Endodermal cell (in vitro differentiated cells): ENCODE measurements around the gene DENND1C. TPM values are rescaled to one million over a fixed set of nuclear protein-coding genes. Genes with fewer than 3 reads are reported as not detected.

Source experiments
- DNase-seq: peaks from one replicate; pipeline ENCODE4 v3.0.0-alpha.2; 2017
- H3K27ac ChIP-seq: 2 replicates; pipeline ENCODE4 v1.5.1; 2013; ENCODE audit warnings: mild to moderate bottlenecking, low read depth, low read length, moderate library complexity
- H3K27me3 ChIP-seq: 2 replicates; pipeline ENCODE4 v1.6.1; 2013; ENCODE audit warnings: mild to moderate bottlenecking, low read length, moderate library complexity; ENCODE audit not compliant: insufficient read depth, control insufficient read depth, poor library complexity, severe bottlenecking
- H3K36me3 ChIP-seq: 2 replicates; pipeline ENCODE4 v1.7.0; 2013; ENCODE audit warnings: mild to moderate bottlenecking, low read length, moderate library complexity; ENCODE audit not compliant: control insufficient read depth, insufficient read depth
- H3K4me1 ChIP-seq: one replicate; pipeline ENCODE4 v1.7.0; 2013; ENCODE audit warnings: low read length; ENCODE audit not compliant: control insufficient read depth, insufficient read depth
- H3K4me3 ChIP-seq: 2 replicates; pipeline ENCODE4 v1.5.1; 2013; ENCODE audit warnings: mild to moderate bottlenecking, low read length, moderate library complexity
- H3K9ac ChIP-seq: 2 replicates; pipeline ENCODE4 v1.6.1; 2013; ENCODE audit warnings: mild to moderate bottlenecking, low read length, moderate library complexity; ENCODE audit not compliant: poor library complexity, severe bottlenecking; ENCODE audit errors: extremely low read depth
- H3K9me3 ChIP-seq: 2 replicates; pipeline ENCODE4 v1.6.1; 2013; ENCODE audit warnings: mild to moderate bottlenecking, low read length, moderate library complexity; ENCODE audit not compliant: control insufficient read depth
- H3K27ac Mint-ChIP-seq: 2 replicates; pipeline ENCODE4 v1.8.0; 2020; ENCODE audit warnings: mixed read lengths
- H3K27me3 Mint-ChIP-seq: 2 replicates; pipeline ENCODE4 v1.8.0; 2021; ENCODE audit warnings: mild to moderate bottlenecking, mixed read lengths; ENCODE audit not compliant: insufficient read depth
- H3K36me3 Mint-ChIP-seq: 2 replicates; pipeline ENCODE4 v1.8.0; 2020; ENCODE audit warnings: low read depth, mixed read lengths
- H3K4me1 Mint-ChIP-seq: 2 replicates; pipeline ENCODE4 v1.8.0; 2020; ENCODE audit warnings: mixed read lengths
- H3K4me3 Mint-ChIP-seq: 2 replicates; pipeline ENCODE4 v1.8.0; 2020; ENCODE audit warnings: mild to moderate bottlenecking, moderate library complexity, mixed read lengths
- H3K9me3 Mint-ChIP-seq: 2 replicates; pipeline ENCODE4 v1.8.0; 2020; ENCODE audit warnings: mild to moderate bottlenecking, mixed read lengths
- WGBS, 2 experiments: methylation state at CpG; one replicate each; pipeline versions ENCODE4 v1.1.5 to v1.1.7; 2013; ENCODE audit warnings: missing lambda C conversion rate in 2 of 2, mixed read lengths in 1 of 2; ENCODE audit not compliant: insufficient coverage in 1 of 2, insufficient read length in 1 of 2; 5-methylcytosine and 5-hydroxymethylcytosine counted together
- total RNA-seq, 2 donors: library from RNA; stranded (reverse); fragmentation: NEBNext Ultra II Directional in 1 of 2; extraction: Animal tissue kit (Norgen Biotek cat#: 25700) in 1 of 2; gene quantifications; 2 replicates in 1 of 2; 3 replicates in 1 of 2; pipeline ENCODE4 v1.2.1, GENCODE V29; 2021
- TF ChIP-seq, protein P1 (sequence below): fragments of 200-600 bp; sonication (generic); conservative IDR thresholded peaks from 2 replicates; pipeline ENCODE4 v1.5.0; 2021; ENCODE audit warnings: antibody characterized with exemption, mild to moderate bottlenecking

The DENND1C gene
- total RNA-seq, 2 donors from 2014 or later: 1.7 to 2.1 TPM

DNA sequence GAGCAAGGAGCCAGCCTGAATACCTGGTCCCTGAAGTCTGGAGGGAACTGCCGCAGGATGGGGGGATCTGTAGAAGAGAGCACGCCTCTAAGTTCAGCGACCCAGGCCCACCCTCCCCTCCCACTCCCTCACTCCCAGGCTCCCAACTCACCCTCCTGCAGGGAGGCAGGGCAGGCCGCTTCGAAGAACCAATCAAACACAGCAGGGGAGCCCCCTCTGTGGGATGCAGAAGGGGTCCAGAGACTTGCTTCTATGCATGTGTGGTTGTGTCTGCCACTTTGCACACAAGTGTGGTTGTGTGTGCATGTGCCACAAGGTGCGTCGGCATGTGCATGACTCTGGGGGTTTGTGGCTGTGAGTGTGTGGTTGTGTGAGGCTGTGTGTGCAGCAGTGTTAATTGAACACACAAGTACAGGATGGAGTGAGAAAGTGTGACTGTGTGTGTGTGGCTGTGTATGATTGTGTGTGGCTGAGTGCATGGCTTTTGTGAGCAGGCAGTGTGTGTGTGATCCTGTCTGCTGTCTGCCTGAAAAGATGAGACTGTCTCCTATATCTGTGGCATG lies 1.7 kb downstream of the DENND1C start:
- H3K27ac Mint-ChIP-seq: no peak overlapping the region
- 72 to 100% methylated on average over 2 to 7 of the region's 7 CpGs for WGBS, 2 experiments
- Histone ChIP-seq H3K9me3 (no peaks in the 10 kb centered on the region), H3K27me3 (peaks cover 14% of the 10 kb centered on the region), H3K4me3 (no peak overlapping the region), H3K36me3 (no peaks in the 10 kb centered on the region), H3K9ac (no peak overlapping the region), H3K27ac (no peak overlapping the region), H3K4me1 (no peaks in the 10 kb centered on the region)
- no peaks in the 10 kb centered on the region for H3K9me3 Mint-ChIP-seq
- no peaks in the 10 kb centered on the region for H3K4me1 Mint-ChIP-seq
- no peak overlapping the region for H3K4me3 Mint-ChIP-seq
- peaks cover 23% of the 10 kb centered on the region for H3K27me3 Mint-ChIP-seq
- TF ChIP-seq, protein P1, sequence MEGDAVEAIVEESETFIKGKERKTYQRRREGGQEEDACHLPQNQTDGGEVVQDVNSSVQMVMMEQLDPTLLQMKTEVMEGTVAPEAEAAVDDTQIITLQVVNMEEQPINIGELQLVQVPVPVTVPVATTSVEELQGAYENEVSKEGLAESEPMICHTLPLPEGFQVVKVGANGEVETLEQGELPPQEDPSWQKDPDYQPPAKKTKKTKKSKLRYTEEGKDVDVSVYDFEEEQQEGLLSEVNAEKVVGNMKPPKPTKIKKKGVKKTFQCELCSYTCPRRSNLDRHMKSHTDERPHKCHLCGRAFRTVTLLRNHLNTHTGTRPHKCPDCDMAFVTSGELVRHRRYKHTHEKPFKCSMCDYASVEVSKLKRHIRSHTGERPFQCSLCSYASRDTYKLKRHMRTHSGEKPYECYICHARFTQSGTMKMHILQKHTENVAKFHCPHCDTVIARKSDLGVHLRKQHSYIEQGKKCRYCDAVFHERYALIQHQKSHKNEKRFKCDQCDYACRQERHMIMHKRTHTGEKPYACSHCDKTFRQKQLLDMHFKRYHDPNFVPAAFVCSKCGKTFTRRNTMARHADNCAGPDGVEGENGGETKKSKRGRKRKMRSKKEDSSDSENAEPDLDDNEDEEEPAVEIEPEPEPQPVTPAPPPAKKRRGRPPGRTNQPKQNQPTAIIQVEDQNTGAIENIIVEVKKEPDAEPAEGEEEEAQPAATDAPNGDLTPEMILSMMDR: no peak
- DNase-seq: no peak
- H3K36me3 Mint-ChIP-seq: no peaks in the 10 kb centered on the region

DNA sequence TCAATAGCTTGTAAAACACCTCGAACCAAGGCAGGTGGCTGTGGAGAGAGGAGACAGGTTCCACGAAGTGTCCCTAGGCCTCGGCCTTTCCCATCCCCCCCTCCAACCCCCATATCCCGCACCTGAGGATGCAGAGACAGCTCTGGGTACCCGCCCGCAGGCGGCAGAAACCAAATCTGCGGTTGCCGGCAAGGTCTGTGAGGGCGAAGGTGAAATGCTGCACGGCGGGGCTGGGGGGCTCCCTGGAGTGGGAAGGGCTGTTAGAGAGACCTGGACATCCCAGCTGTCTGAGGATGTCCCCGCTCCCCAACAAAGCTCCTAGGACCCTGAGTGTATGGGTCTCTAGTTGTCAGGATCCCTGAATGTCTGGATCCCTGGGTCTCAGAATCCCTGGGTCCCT lies 2.8 kb downstream of the DENND1C start:
- H3K27ac Mint-ChIP-seq: no peak overlapping the region
- Histone ChIP-seq H3K4me3 (no peak overlapping the region), H3K9ac (no peak overlapping the region), H3K4me1 (no peaks in the 10 kb centered on the region), H3K27ac (no peak overlapping the region), H3K9me3 (no peaks in the 10 kb centered on the region), H3K36me3 (no peaks in the 10 kb centered on the region), H3K27me3 (peaks cover 17% of the 10 kb centered on the region)
- H3K9me3 Mint-ChIP-seq: no peaks in the 10 kb centered on the region
- H3K4me3 Mint-ChIP-seq: no peak overlapping the region
- H3K36me3 Mint-ChIP-seq: no peaks in the 10 kb centered on the region
- TF ChIP-seq, protein P1: no peak
- peaks cover 31% of the 10 kb centered on the region for H3K27me3 Mint-ChIP-seq
- no peak for DNase-seq
- 95 to 97% methylated on average over 8 to 11 of the region's 13 CpGs for WGBS, 2 experiments
- H3K4me1 Mint-ChIP-seq: no peaks in the 10 kb centered on the region

DNA sequence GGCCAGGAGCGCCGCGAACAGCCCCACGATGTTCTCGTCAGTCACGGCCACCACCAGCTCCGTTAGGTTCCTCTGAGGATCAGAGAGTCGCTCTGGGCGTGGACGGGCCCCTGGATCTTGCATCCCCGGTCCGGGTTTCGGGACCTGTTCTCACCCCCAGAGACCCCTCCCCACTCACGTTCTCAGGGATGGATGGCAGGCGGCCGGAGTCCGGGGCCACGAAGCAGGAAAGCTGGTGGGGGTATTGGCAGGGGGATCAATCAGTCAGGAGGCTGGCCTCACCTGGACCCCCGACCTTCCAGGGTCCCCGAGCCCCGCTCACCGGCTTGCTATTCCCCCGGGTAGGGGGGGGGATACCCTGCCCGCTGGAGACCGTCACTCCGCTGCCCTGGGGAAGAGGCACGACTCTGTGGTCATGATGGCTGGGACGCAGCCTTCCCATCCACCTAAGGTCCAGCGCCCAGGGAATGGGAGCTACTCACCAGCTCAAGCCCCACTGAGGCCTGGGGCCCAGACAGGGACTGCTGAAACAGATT lies 4.6 kb downstream of the DENND1C start:
- Mint-ChIP-seq H3K27me3 (peaks cover 32% of the 10 kb centered on the region), H3K36me3 (no peaks in the 10 kb centered on the region), H3K4me3 (peak overlapping the region; percentile 52), H3K27ac (no peak overlapping the region), H3K9me3 (no peaks in the 10 kb centered on the region), H3K4me1 (no peaks in the 10 kb centered on the region)
- H3K4me1 ChIP-seq: no peaks in the 10 kb centered on the region
- no peak for DNase-seq
- H3K4me3 ChIP-seq: peak overlapping the region; percentile 77
- no peaks in the 10 kb centered on the region for H3K36me3 ChIP-seq
- no peaks in the 10 kb centered on the region for H3K9me3 ChIP-seq
- H3K27ac ChIP-seq: no peak overlapping the region
- H3K27me3 ChIP-seq: peaks cover 17% of the 10 kb centered on the region
- TF ChIP-seq, protein P1: no peak
- no peak overlapping the region for H3K9ac ChIP-seq
- 25 to 71% methylated on average over 6 to 28 of the region's 29 CpGs for WGBS, 2 experiments
